GM23338 (cell line): ENCODE data around the gene NRN1L.

Experiments used
- CTCF ChIP-seq, 2 experiments: fragments of 200-600 bp in 1 of 2; sonication (generic) in 1 of 2; conservative IDR thresholded peaks; 2 replicates each; pipeline versions ENCODE4 v1.5.1 to v1.6.1; 2016 to 2017; ENCODE audit warnings: antibody characterized with exemption in 2 of 2, low read depth in 2 of 2, mild to moderate bottlenecking in 2 of 2, moderate library complexity in 1 of 2
- ETS1 ChIP-seq: IDR thresholded peaks from 2 replicates; pipeline ENCODE4 v1.6.1; 2016; ENCODE audit warnings: antibody characterized with exemption
- EZH2phosphoT487 ChIP-seq: fragments of 200-600 bp; sonication (generic); IDR thresholded peaks from one replicate; pipeline ENCODE4 v1.8.1; 2018; ENCODE audit warnings: antibody characterized with exemption; ENCODE audit not compliant: unreplicated experiment

- TF ChIP-seq CTCF (conservative IDR thresholded peaks at IDR 0.05; ENCODE audit: low read depth in 2 of 2) = no peak
- TF ChIP-seq ETS1 = no peak
- no peak for TF ChIP-seq EZH2phosphoT487
Measured at GRCh38 chr16:67874372-67874771, 10.3 kb upstream of the NRN1L start.
